Activated CD4-positive, alpha-beta T cell treated with anti-CD3 and anti-CD28 coated beads for 36 hours (primary cell): Measurements from ENCODE around the gene ZNF524. TPM values are rescaled to one million over a fixed set of nuclear protein-coding genes. Genes with fewer than 3 reads are reported as not detected.

Experiments
- ATAC-seq: fragments of 200-7000 bp; cut with Tn5 transposase; one replicate; pipeline ENCODE4 v1.10.0; 2021; ENCODE audit warnings: mild to moderate bottlenecking, moderate library complexity
- CTCF ChIA-PET: fragments of 350-600 bp; sonication (Branson Sonifier 250); formaldehyde crosslinking; loops from one replicate; lab custom pipeline; 2021; ENCODE audit warnings: antibody characterized with exemption; lab: Charles Lee
- POLR2A ChIA-PET: fragments of 350-600 bp; sonication (Branson Sonifier 250); formaldehyde crosslinking; loops from one replicate; lab custom pipeline; 2021; ENCODE audit warnings: antibody characterized with exemption, inconsistent platforms; lab: Charles Lee
- DNase-seq: peaks from one replicate; pipeline ENCODE4 v3.0.0-alpha.2; 2020
- H3K27ac Mint-ChIP-seq: one replicate; pipeline ENCODE4 v1.8.0; 2021; ENCODE audit warnings: mixed read lengths
- H3K27me3 Mint-ChIP-seq: one replicate; pipeline ENCODE4 v1.8.0; 2021; ENCODE audit warnings: mixed read lengths
- H3K36me3 Mint-ChIP-seq: one replicate; pipeline ENCODE4 v1.8.0; 2021; ENCODE audit warnings: low read depth, mixed read lengths
- H3K4me1 Mint-ChIP-seq: one replicate; pipeline ENCODE4 v1.8.0; 2021; ENCODE audit warnings: mixed read lengths
- H3K4me3 Mint-ChIP-seq: one replicate; pipeline ENCODE4 v1.8.0; 2021; ENCODE audit warnings: mild to moderate bottlenecking, moderate library complexity, mixed read lengths
- H3K9me3 Mint-ChIP-seq: one replicate; pipeline ENCODE4 v1.8.0; 2021; ENCODE audit warnings: low read depth, mixed read lengths
- intact Hi-C, 2 experiments: fragments of 100-400 bp; cut with DNase I in 1 of 2; cut with micrococcal nuclease in 1 of 2; formaldehyde crosslinking; loops; one replicate each; pipeline versions ENCODE4 v1.14.2 to v1.15.1; 2022 to 2024; cut with DNase I, micrococcal nuclease
- total RNA-seq, 2 experiments: library from RNA; stranded (reverse); gene quantifications; one replicate each; pipeline ENCODE4 v1.2.3, GENCODE V29; 2021

Gene ZNF524
- total RNA-seq, 2 experiments from 2014 or later: 16.2 to 18.6 TPM

DNA sequence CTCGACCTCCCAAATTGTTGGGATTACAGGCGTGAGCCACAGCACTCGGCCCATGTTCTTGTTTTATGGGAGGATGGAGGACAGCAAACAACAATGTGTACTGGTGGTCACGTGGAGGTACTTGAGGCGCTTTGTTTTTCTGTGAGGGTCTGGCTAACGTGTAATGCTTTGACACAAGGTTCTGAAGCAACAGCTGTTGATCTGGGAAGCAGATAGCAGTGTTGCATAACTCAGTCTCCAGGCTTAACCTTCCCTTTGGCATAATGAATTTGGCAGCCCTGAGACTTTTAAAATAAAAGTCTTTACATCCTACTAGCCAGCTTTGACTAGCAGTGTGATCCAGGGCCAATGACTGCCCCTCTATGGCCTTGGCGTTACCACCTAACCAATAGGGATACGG lies 33.8 kb downstream of the ZNF524 start:
- H3K4me3 Mint-ChIP-seq: peak overlapping the region; percentile 95

DNA sequence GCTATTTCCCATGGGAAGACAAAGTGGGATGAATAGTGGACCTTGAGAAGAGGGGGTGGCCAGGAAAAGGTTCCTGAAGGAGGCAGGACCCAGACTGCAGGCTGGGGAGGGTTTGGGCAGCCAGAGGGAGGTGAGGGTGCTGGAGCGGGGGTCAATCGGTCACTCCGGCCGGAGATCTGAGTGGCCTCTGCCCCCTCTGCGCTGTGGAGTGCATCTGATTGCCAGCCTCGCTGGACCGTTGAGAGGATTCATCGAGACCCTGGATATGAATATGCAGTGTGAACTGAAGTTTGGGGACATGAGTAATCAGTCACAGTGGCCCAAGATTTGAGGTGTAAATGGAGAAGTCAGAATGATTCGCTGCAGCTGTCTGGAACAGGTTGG lies 35.2 kb downstream of the ZNF524 start:
- peaks cover 31% of the 10 kb centered on the region for H3K36me3 Mint-ChIP-seq
- peaks cover 60% of the 10 kb centered on the region for H3K4me1 Mint-ChIP-seq
- ChIA-PET POLR2A (no interaction called here), CTCF (interaction anchor here (0.6 to 3.1 kb wide), 2 partner anchors 48 to 150 kb away, joined by 3 to 11 read pairs; no protein-coding TSS in a partner anchor)
- DNase-seq: peak; percentile 46
- H3K4me3 Mint-ChIP-seq: peak overlapping the region; percentile 95
- peak overlapping the region; percentile 100 for H3K27ac Mint-ChIP-seq
- ATAC-seq: peak; percentile 19
- intact Hi-C loops: loop anchor here (1.0 to 2.0 kb wide), 3 partner anchors 8 to 55 kb away; partner anchors contain the start of genes FIZ1 (in 1 of the 2), ZNF579 (in 1 of the 2) and ZNF581 (in 1 of the 2)
- H3K27me3 Mint-ChIP-seq: no peaks in the 10 kb centered on the region
- H3K9me3 Mint-ChIP-seq: no peaks in the 10 kb centered on the region

More for the DNA sequence above, 33.8 kb downstream of the ZNF524 start:
- H3K9me3 Mint-ChIP-seq: no peaks in the 10 kb centered on the region
- CTCF ChIA-PET: interaction anchor here (1.0 to 4.0 kb wide), 14 partner anchors 9 to 176 kb away, joined by 3 to 33 read pairs (median 11); partner anchors contain the start of genes ISOC2, U2AF2, ZNF581 and ZNF628
- peaks cover 47% of the 10 kb centered on the region for H3K4me1 Mint-ChIP-seq
- DNase-seq (no peak), ATAC-seq (no peak)
- H3K27ac Mint-ChIP-seq: no peak overlapping the region
- peaks cover 24% of the 10 kb centered on the region for H3K36me3 Mint-ChIP-seq
- intact Hi-C loops: loop anchor here (1.0 to 5.0 kb wide), 5 partner anchors 9 to 433 kb away; partner anchors contain the start of genes FIZ1 (in 1 of the 2), ZNF579 (in 1 of the 2) and ZNF581 (in 1 of the 2)
- POLR2A ChIA-PET: interaction anchor here (1.3 kb wide), 1 partner anchor 8 kb away, joined by 3 read pairs; no protein-coding TSS in a partner anchor
- H3K27me3 Mint-ChIP-seq: no peaks in the 10 kb centered on the region

DNA sequence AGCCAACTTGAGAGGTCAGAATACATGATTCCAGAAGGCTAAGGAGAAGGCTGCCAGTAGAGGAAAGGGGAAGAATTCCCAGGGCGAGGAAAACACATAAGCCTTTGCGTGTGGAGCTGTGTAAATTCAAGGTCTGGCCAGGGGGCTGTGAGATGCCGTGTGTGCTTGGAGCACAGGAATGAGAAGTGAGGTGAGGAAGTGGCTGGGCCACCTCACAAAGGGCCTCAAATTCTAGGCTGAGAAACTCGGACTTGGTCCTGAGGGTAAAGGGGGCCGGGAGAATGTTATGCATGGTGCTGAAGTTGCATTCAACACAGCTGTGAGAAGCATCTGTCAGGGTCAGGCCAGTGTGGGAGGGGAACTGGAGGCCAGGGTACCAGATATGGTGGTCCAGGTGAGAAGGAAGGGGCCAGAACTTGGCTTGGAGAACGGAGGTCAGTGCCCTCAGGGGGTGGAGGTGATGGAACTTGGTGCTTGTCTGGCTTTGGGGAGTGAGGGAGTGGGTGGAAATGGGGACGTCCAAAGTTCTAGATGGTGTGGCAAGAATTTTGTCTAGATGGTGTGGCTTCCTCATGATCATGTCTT lies 35.9 kb downstream of the ZNF524 start:
- intact Hi-C loops: loop anchor here (1.0 to 2.0 kb wide), 3 partner anchors 7 to 55 kb away; partner anchors contain the start of genes FIZ1 (in 1 of the 2), ZNF579 (in 1 of the 2) and ZNF581 (in 1 of the 2)
- peaks cover 63% of the 10 kb centered on the region for H3K4me1 Mint-ChIP-seq
- H3K9me3 Mint-ChIP-seq: no peaks in the 10 kb centered on the region
- peaks cover 34% of the 10 kb centered on the region for H3K36me3 Mint-ChIP-seq
- peak overlapping the region; percentile 95 for H3K4me3 Mint-ChIP-seq
- ATAC-seq (no peak), DNase-seq (no peak)
- POLR2A ChIA-PET: interaction anchor here (0.6 kb wide), 1 partner anchor 87 kb away, joined by 3 read pairs; no protein-coding TSS in a partner anchor
- peak overlapping the region; percentile 100 for H3K27ac Mint-ChIP-seq
- H3K27me3 Mint-ChIP-seq: no peaks in the 10 kb centered on the region
- CTCF ChIA-PET: interaction anchor here (0.6 to 3.4 kb wide), 9 partner anchors 9 to 150 kb away, joined by 3 to 24 read pairs (median 5); partner anchors contain the start of genes CCDC106, U2AF2 and ZNF784

GRCh38 chr19:55636723-55637122 lies 36.6 kb downstream of the ZNF524 start:
- H3K27ac Mint-ChIP-seq: peak overlapping the region; percentile 100
- H3K4me1 Mint-ChIP-seq: peaks cover 60% of the 10 kb centered on the region
- ATAC-seq: no peak
- no peaks in the 10 kb centered on the region for H3K27me3 Mint-ChIP-seq
- peaks cover 34% of the 10 kb centered on the region for H3K36me3 Mint-ChIP-seq
- ChIA-PET CTCF (interaction anchor here (0.9 to 3.4 kb wide), 8 partner anchors 9 to 119 kb away, joined by 3 to 24 read pairs (median 5); partner anchors contain the start of genes CCDC106, U2AF2 and ZNF784), POLR2A (interaction anchor here (0.8 to 1.7 kb wide), 2 partner anchors 10 to 18 kb away, joined by 3 to 6 read pairs; no protein-coding TSS in a partner anchor)
- no peaks in the 10 kb centered on the region for H3K9me3 Mint-ChIP-seq
- no peak for DNase-seq
- intact Hi-C loops: no loop called here
- peak overlapping the region; percentile 95 for H3K4me3 Mint-ChIP-seq

DNA sequence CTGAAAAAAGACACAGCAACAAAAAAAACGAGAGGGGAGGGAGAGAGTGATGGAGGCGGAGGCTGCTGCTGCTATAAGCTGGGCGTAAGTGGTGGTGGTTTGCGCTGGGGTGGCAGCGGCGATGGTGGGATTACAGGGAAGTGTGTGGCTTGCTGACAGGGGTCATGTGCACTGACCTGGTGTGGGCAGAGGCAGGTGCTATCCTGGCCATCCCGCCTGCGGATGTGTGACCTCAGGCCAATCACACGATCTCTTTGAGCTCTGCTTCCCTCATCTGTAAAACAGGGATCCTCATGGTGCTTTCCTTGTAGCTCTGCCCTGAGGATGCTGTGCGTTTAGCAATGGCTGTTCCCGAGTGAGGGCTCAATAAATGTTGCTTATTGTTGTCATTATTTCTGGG lies 37.4 kb downstream of the ZNF524 start:
- no peaks in the 10 kb centered on the region for H3K27me3 Mint-ChIP-seq
- H3K36me3 Mint-ChIP-seq: peaks cover 37% of the 10 kb centered on the region
- no peak for ATAC-seq
- ChIA-PET POLR2A (interaction anchor here (0.8 to 1.7 kb wide), 3 partner anchors 11 to 17 kb away, joined by 3 to 6 read pairs (median 3); partner anchors contain the start of gene ZNF784), CTCF (interaction anchor here (0.7 to 3.4 kb wide), 9 partner anchors 9 to 134 kb away, joined by 3 to 24 read pairs (median 5); partner anchors contain the start of genes CCDC106, FIZ1, U2AF2 and ZNF524)
- no peak for DNase-seq
- H3K9me3 Mint-ChIP-seq: no peaks in the 10 kb centered on the region
- peaks cover 53% of the 10 kb centered on the region for H3K4me1 Mint-ChIP-seq
- peak overlapping the region; percentile 3 for H3K4me3 Mint-ChIP-seq
- intact Hi-C loops: no loop called here
- H3K27ac Mint-ChIP-seq: peak overlapping the region; percentile 63

- intact Hi-C loops: no loop called here
- no peaks in the 10 kb centered on the region for H3K9me3 Mint-ChIP-seq
- peak; percentile 81 for DNase-seq
- peak overlapping the region; percentile 78 for H3K27ac Mint-ChIP-seq
- ATAC-seq: peak; percentile 14
- H3K4me3 Mint-ChIP-seq: peak overlapping the region; percentile 32
- ChIA-PET POLR2A (interaction anchor here (0.7 kb wide), 1 partner anchor 14 kb away, joined by 3 read pairs; no protein-coding TSS in a partner anchor), CTCF (interaction anchor here (0.6 to 3.4 kb wide), 10 partner anchors 8 to 177 kb away, joined by 3 to 24 read pairs (median 4); partner anchors contain the start of genes FIZ1, ISOC2 and U2AF2)
- no peaks in the 10 kb centered on the region for H3K27me3 Mint-ChIP-seq
- peaks cover 58% of the 10 kb centered on the region for H3K4me1 Mint-ChIP-seq
- H3K36me3 Mint-ChIP-seq: peaks cover 45% of the 10 kb centered on the region
Measured at GRCh38 chr19:55638864-55639359, 38.8 kb downstream of the ZNF524 start.

DNA sequence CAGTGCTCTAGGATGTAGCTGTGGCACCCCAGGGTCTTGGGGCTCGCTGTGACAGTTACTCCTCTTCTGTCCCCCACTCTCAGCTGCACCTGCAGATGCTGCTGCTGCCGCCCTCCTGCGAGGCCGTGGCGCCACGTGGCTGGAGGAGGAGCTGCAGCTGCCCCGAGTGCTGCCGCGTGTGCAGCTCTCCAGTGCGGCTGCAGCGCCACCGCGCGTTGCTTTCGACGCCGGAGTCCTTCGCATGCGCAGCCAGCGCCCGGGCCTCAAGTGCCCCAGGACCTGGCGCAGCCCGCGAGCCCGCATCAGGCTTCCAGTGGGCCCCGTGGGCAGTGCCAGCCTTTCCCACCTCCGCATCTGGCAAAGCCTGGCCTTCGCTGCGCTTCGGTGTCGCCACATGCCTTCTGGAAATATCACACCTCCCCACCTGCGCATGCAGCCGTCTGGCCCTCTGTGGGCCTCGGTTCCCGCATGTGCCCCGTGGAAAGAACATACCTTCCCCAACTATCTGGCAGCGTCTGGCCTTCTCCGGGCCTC lies 40.0 kb downstream of the ZNF524 start:
- DNase-seq (peak; percentile 88), ATAC-seq (peak; percentile 26)
- Mint-ChIP-seq H3K9me3 (no peaks in the 10 kb centered on the region), H3K4me3 (peak overlapping the region; percentile 93), H3K4me1 (peaks cover 59% of the 10 kb centered on the region), H3K27ac (peak overlapping the region; percentile 91), H3K36me3 (peaks cover 50% of the 10 kb centered on the region), H3K27me3 (no peaks in the 10 kb centered on the region)
- POLR2A ChIA-PET: interaction anchor here (0.8 to 1.0 kb wide), 2 partner anchors 14 to 16 kb away, joined by 4 read pairs; partner anchors contain the start of gene ZNF784
- CTCF ChIA-PET: interaction anchor here (0.9 to 2.1 kb wide), 3 partner anchors 14 to 59 kb away, joined by 5 to 15 read pairs (median 6); partner anchors contain the start of genes U2AF2 and ZNF579
- intact Hi-C loops: loop anchor here (1.0 to 5.0 kb wide), 7 partner anchors 33 to 1178 kb away; partner anchors contain the start of genes PPP6R1 (in 2 of the 2), ZNF865 (in 2 of the 2), KMT5C (in 1 of the 2) and LENG9 (in 1 of the 2)

- ChIA-PET POLR2A (interaction anchor here (1.0 kb wide), 1 partner anchor 13 kb away, joined by 4 read pairs; no protein-coding TSS in a partner anchor), CTCF (interaction anchor here (0.9 to 2.1 kb wide), 3 partner anchors 14 to 60 kb away, joined by 5 to 15 read pairs (median 6); partner anchors contain the start of genes U2AF2 and ZNF579)
- ATAC-seq: peak; percentile 34
- H3K36me3 Mint-ChIP-seq: peaks cover 53% of the 10 kb centered on the region
- no peaks in the 10 kb centered on the region for H3K9me3 Mint-ChIP-seq
- peak within 1 kb of the TSS; percentile 94 for H3K27ac Mint-ChIP-seq
- peak within 1 kb of the TSS; percentile 93 for H3K4me3 Mint-ChIP-seq
- peak; percentile 79 for DNase-seq
- no peaks in the 10 kb centered on the region for H3K27me3 Mint-ChIP-seq
- peaks cover 61% of the 10 kb centered on the region for H3K4me1 Mint-ChIP-seq
- intact Hi-C loops: loop anchor here (1.0 to 5.0 kb wide), 7 partner anchors 34 to 1178 kb away; partner anchors contain the start of genes PPP6R1 (in 2 of the 2), ZNF865 (in 2 of the 2), KMT5C (in 1 of the 2) and LENG9 (in 1 of the 2)
Measured at GRCh38 chr19:55640577-55641425, 40.7 kb downstream of the ZNF524 start, which contains the start of gene ZNF580. Gene ZNF580, plus strand, starts transcription at chr19:55641002. Its CDS starts 1,507 bp downstream, at chr19:55642509.

DNA sequence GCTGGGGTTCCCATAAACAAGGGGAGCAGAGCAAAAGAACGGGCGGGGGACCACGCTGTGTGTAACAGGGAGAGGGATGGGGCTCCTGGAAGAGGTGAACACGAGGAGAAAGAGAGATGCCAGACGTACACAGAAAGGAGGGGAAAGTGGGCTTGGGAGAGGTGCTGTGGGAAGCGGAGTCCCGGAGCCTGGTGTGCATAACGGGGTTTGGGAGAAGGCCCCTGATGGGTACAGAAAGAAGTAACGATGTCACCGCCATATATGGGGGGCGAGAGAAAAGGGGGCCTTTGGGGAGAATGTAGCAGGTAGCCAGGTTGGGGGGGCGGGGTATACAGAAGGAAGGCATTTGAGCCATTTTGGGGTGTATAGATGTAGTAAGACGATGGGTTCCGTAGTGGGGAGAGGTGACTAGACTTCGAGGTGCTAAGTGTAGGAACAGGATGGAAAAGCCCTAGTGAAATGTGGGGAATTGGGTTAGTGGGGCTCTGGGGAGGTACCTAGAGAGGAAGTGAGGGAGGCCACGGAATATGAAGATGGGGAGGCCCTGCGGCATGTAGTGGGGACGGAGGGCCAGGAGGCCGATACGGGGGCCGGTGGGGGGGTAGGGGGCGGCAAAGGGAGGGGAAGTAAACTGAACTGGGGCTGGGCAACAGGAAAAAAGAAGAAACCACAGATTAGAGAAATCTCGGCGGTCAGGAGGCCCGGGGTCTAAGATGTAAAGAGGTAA lies 41.5 kb downstream of the ZNF524 start:
- H3K4me1 Mint-ChIP-seq: peaks cover 53% of the 10 kb centered on the region
- H3K27me3 Mint-ChIP-seq: no peaks in the 10 kb centered on the region
- H3K27ac Mint-ChIP-seq: peak overlapping the region; percentile 94
- H3K36me3 Mint-ChIP-seq: peaks cover 47% of the 10 kb centered on the region
- intact Hi-C loops: loop anchor here (5.0 kb wide), 6 partner anchors 34 to 1179 kb away; partner anchors contain the start of genes PPP6R1 (in 2 of the 2), KMT5C (in 1 of the 2), LENG9 (in 1 of the 2) and PPP1R12C (in 1 of the 2)
- CTCF ChIA-PET: interaction anchor here (1.3 to 1.9 kb wide), 3 partner anchors 8 to 16 kb away, joined by 3 to 16 read pairs (median 10); partner anchors contain the start of gene U2AF2
- ATAC-seq (peak; percentile 6), DNase-seq (peak; percentile 55)
- H3K9me3 Mint-ChIP-seq: no peaks in the 10 kb centered on the region
- POLR2A ChIA-PET: interaction anchor here (0.5 to 1.7 kb wide), 2 partner anchors 16 to 302 kb away, joined by 4 read pairs; partner anchors contain the start of gene KMT5C
- peak overlapping the region; percentile 93 for H3K4me3 Mint-ChIP-seq
